OCI-LY1 (cell line): ENCODE results near the gene LRRC71.

Source experiments
- EZH2 ChIP-seq: fragments of 200-600 bp; sonication (generic), shearing (Covaris generic); IDR thresholded peaks from 2 replicates; pipeline ENCODE4 v1.8.0; 2017; ENCODE audit warnings: borderline replicate concordance, mixed run types, mild to moderate bottlenecking, antibody characterized with exemption, low read length, moderate library complexity, mixed read lengths
- TF ChIP-seq, protein P1 (sequence below): fragments of 200-600 bp; sonication (generic), shearing (Covaris generic); IDR thresholded peaks from 2 replicates; pipeline ENCODE4 v1.5.1; 2017; ENCODE audit warnings: mild to moderate bottlenecking, antibody characterized with exemption, low read length, moderate library complexity, mixed read lengths

- TF ChIP-seq, protein P1, sequence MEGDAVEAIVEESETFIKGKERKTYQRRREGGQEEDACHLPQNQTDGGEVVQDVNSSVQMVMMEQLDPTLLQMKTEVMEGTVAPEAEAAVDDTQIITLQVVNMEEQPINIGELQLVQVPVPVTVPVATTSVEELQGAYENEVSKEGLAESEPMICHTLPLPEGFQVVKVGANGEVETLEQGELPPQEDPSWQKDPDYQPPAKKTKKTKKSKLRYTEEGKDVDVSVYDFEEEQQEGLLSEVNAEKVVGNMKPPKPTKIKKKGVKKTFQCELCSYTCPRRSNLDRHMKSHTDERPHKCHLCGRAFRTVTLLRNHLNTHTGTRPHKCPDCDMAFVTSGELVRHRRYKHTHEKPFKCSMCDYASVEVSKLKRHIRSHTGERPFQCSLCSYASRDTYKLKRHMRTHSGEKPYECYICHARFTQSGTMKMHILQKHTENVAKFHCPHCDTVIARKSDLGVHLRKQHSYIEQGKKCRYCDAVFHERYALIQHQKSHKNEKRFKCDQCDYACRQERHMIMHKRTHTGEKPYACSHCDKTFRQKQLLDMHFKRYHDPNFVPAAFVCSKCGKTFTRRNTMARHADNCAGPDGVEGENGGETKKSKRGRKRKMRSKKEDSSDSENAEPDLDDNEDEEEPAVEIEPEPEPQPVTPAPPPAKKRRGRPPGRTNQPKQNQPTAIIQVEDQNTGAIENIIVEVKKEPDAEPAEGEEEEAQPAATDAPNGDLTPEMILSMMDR = no peak
- no peak for TF ChIP-seq EZH2
Measured at GRCh38 chr1:156931211-156931952, 10.9 kb downstream of the LRRC71 start.
